KOPT-K1 (cell line): ENCODE measurements around the gene SON.
"Not testable (repeated sequence)": the region's sequence is repeated elsewhere in the genome, so short reads cannot be mapped to it uniquely, and the experiment has no call there.

Source experiments
- H3K27ac ChIP-seq: fragments of 200-600 bp; sonication (generic); 2 replicates; pipeline ENCODE4 v1.5.1; 2016; ENCODE audit warnings: antibody characterized with exemption, mild to moderate bottlenecking, low read depth, low read length; ENCODE audit not compliant: poor library complexity, severe bottlenecking
- H3K36me3 ChIP-seq: fragments of 200-600 bp; sonication (generic); 2 replicates; pipeline ENCODE4 v1.5.1; 2017; ENCODE audit warnings: antibody characterized with exemption, mild to moderate bottlenecking, low read length, moderate library complexity; ENCODE audit not compliant: insufficient read depth
- H3K9me3 ChIP-seq: fragments of 200-600 bp; sonication (generic); 2 replicates; pipeline ENCODE4 v1.5.1; 2017; ENCODE audit warnings: antibody characterized with exemption, low read length, mild to moderate bottlenecking; ENCODE audit not compliant: insufficient read depth, poor library complexity, severe bottlenecking

The SON gene

GRCh38 chr21:33552999-33553598 lies 10.3 kb downstream of the SON start:
- Histone ChIP-seq H3K27ac (no peak overlapping the region), H3K36me3 (peaks cover 100% of the 10 kb centered on the region), H3K9me3 (no peaks in the 10 kb centered on the region)

DNA sequence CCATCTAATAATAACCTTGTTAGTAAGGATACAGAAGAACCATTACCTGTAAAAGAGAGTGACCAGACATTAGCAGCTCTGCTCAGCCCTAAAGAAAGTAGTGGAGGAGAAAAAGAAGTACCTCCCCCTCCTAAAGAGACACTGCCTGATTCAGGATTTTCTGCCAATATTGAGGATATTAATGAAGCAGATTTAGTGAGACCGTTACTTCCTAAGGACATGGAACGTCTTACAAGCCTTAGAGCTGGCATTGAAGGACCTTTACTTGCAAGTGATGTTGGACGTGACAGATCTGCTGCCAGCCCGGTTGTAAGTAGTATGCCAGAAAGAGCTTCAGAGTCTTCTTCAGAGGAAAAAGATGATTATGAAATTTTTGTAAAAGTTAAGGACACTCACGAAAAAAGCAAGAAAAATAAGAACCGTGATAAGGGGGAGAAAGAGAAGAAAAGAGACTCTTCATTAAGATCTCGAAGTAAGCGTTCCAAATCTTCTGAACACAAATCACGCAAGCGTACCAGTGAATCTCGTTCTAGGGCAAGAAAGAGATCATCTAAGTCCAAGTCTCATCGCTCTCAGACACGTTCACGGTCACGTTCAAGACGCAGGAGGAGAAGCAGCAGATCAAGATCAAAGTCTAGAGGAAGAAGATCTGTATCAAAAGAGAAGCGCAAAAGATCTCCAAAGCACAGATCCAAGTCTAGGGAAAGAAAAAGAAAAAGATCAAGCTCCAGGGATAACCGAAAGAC lies 11.6 kb downstream of the SON start:
- peaks cover 100% of the 10 kb centered on the region for H3K36me3 ChIP-seq
- no peaks in the 10 kb centered on the region for H3K9me3 ChIP-seq
- H3K27ac ChIP-seq, result no peak overlapping the region

GRCh38 chr21:33554982-33555344 lies 12.1 kb downstream of the SON start:
- H3K27ac ChIP-seq, result no peak overlapping the region
- peaks cover 100% of the 10 kb centered on the region for H3K36me3 ChIP-seq

GRCh38 chr21:33557447-33557846 lies 14.6 kb downstream of the SON start:
- Histone ChIP-seq H3K36me3 (peaks cover 100% of the 10 kb centered on the region), H3K9me3 (no peaks in the 10 kb centered on the region), H3K27ac (no peak overlapping the region)

More at GRCh38 chr21:33554982-33555344, 12.1 kb downstream of the SON start:
- H3K9me3 ChIP-seq, result no peaks in the 10 kb centered on the region

DNA sequence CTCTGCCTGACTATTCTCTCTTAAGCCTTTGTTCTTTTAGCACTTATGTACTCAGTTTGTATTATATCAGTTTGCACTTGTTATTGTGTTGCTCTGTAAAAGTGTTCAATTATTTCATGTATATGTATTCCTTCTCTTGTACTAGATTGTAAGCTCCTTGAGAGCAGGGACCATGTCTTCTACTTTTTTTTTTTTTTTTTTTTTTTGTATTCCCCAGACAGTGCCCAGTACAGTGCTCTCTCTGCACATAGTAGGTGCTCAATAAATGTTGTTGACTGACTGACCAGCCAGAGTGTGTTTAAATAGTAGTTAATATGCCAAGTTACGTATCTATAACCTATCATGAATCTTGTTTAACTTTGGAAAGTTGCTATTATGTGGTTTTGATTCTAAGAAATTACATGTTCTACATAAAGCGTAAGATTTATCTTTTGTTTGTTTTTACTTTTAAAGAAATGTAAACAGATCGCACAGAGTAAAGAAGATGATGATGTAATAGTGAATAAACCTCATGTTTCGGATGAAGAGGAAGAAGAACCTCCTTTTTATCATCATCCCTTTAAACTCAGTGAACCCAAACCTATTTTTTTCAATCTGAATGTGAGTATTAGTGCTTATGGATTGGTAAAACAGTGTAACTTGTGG lies 16.1 kb downstream of the SON start:
- H3K27ac ChIP-seq, result no peak overlapping the region
- no peaks in the 10 kb centered on the region for H3K9me3 ChIP-seq
- H3K36me3 ChIP-seq, result peaks cover 100% of the 10 kb centered on the region

GRCh38 chr21:33559813-33560212 lies 17.0 kb downstream of the SON start:
- H3K27ac ChIP-seq, result no peak overlapping the region
- H3K9me3 ChIP-seq, result no peaks in the 10 kb centered on the region
- peaks cover 100% of the 10 kb centered on the region for H3K36me3 ChIP-seq

DNA sequence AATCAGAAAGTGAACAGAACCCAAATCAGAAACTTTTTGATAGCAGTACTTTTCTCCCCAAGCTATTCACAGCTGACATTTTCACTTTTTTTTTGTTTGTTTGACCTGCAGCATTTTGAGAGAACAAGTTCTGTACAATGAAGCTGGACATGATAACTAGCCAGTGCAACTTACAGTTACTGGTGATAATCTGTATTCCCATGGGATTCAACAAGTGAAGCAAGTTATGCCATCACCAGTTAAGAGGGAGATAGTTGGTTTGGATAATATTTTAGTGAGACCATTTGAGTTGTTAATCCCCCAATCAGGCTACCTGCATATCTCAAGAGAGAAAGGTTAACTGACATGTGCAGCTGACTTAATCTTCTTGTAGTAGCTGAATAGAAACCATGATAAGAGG lies 18.1 kb downstream of the SON start:
- no peak overlapping the region for H3K27ac ChIP-seq
- H3K36me3 ChIP-seq, result peaks cover 100% of the 10 kb centered on the region
- no peaks in the 10 kb centered on the region for H3K9me3 ChIP-seq

DNA sequence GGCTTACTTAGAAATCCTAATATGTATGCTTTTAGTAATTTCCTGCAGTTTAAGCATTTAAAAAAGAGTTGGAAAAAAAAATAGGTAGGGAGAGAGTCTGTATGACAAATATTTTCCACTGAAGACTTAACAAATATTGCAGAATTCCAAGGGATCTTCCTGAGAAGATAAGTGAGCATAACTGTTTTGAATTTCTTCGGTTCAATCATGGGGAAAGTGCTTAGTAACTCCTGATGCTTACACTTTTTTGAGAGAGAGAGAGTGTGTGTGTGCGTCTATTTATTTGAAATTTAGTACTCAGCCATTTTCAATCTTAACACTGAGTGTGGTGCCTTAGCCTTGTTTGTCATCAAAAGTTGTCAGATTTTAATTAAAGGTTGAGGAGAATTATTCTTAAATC lies 18.5 kb downstream of the SON start:
- H3K9me3 ChIP-seq, result no peaks in the 10 kb centered on the region
- peaks cover 100% of the 10 kb centered on the region for H3K36me3 ChIP-seq
- H3K27ac ChIP-seq, result no peak overlapping the region

GRCh38 chr21:33562389-33562788 lies 19.6 kb downstream of the SON start:
- Histone ChIP-seq H3K9me3 (no peaks in the 10 kb centered on the region), H3K27ac (no peak overlapping the region), H3K36me3 (peaks cover 100% of the 10 kb centered on the region)

DNA sequence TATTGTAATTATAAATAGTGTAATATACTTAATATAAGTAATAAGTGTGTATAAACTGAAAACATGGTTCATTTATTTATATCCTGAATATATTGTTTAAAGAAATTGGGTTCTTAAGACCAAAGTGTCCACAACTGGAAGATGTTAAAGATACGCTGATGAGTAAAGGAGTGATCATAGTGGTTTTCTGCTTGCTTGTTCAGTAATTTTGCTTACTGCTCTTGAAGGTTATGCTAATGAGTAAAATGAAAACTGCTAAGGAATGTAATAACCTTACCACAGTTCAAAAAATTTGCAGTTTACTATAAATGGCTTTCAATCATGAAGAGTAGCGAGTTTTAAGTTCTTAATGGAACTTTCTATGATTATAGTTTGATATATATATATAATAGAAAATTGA lies 23.7 kb downstream of the SON start:
- H3K9me3 ChIP-seq, result no peaks in the 10 kb centered on the region
- peaks cover 100% of the 10 kb centered on the region for H3K36me3 ChIP-seq
- no peak overlapping the region for H3K27ac ChIP-seq

DNA sequence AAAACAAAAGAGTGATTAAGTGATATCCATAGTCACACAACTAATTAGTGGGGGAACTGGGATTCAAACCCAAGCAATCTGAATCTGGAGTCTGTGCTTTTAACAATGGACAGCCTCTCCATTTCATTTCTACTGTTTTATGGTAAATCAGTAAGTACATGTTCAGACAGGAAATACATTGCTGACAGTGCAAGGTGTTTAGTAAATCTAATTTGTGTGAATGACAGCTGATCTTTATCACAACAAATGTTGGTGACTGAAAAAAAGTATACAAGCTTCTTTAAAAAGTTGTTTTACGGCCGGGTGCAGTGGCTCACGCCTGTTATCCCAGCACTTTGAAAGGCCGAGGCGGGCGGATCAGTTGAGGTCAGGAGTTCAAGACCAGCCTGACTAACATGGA lies 25.1 kb downstream of the SON start:
- Histone ChIP-seq H3K36me3 (peaks cover 100% of the 10 kb centered on the region), H3K27ac (no peak overlapping the region), H3K9me3 (no peaks in the 10 kb centered on the region)

GRCh38 chr21:33568448-33568847 lies 25.6 kb downstream of the SON start:
- H3K36me3 ChIP-seq, result peaks cover 100% of the 10 kb centered on the region
- no peaks in the 10 kb centered on the region for H3K9me3 ChIP-seq
- H3K27ac ChIP-seq, result no peak overlapping the region

- H3K9me3 ChIP-seq, result no peaks in the 10 kb centered on the region
- no peak overlapping the region for H3K27ac ChIP-seq
- peaks cover 100% of the 10 kb centered on the region for H3K36me3 ChIP-seq
Observed at GRCh38 chr21:33569991-33570390, 27.2 kb downstream of the SON start.

DNA sequence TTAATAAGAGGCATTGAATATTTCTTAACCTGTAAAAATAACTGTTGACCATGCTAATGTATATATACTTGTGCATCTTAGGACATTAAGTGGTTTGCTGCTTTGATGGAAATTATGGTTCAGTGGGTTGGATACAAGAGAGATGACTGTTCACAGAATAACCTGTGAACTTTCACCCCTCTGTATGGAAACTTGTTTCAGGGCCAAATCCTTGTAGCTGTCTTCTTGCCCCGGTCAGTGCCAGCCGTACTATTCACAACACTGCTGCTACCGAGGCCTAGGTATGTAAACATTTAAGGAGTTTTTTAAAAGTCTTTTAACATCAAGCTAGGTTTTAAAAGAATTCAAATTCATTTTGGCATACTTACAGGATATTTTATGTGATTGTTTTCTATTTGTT lies 29.5 kb downstream of the SON start:
- Histone ChIP-seq H3K27ac (no peak overlapping the region), H3K9me3 (no peaks in the 10 kb centered on the region), H3K36me3 (peaks cover 100% of the 10 kb centered on the region)

DNA sequence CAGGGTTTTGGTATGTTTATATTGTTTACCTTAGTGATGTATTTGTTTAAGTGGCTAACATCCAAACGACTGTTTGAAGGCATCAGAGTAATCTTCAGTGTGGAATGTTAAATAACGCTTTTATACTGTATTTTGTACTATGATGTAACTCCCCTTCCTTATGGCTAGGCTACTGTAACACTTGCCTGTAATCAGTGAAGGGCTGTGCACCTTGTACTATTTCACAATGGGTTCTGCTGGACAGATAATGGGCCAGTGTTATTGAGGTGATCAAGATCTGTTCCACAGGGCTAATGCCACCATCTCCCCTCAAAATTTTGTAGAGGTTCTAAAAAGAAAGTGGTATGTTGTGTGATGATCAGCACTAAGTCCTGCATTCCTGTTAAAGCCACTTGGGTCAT lies 33.9 kb downstream of the SON start:
- not testable (repeated sequence) for H3K27ac ChIP-seq, H3K9me3 ChIP-seq
- peaks cover 100% of the 10 kb centered on the region for H3K36me3 ChIP-seq

DNA sequence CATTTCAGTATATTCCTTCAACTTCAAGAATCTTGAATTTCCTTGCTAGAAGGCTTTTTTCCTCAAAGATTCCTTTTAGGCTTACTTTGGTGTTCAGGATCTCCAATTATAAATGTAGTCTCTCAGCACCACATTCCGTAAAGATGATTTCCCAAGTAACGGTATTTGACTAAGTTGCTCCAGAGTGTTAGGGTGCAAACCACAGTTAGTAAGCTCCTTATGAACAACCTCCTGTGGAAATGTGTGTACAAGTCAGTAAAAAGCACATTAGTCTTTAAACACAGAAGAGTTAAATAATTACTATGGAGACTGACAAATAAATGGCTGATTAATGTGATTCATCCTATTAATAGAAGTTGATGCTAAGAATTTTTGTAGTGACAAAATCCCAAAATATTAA lies 35.4 kb downstream of the SON start:
- no peak overlapping the region for H3K27ac ChIP-seq
- H3K9me3 ChIP-seq, result no peaks in the 10 kb centered on the region
- H3K36me3 ChIP-seq, result peaks cover 100% of the 10 kb centered on the region
